ENCODE measurements around the gene CCDC201.
A peak's percentile ranks its signal among the peaks of the same experiment; 100 is the strongest.

The CCDC201 gene

DNA sequence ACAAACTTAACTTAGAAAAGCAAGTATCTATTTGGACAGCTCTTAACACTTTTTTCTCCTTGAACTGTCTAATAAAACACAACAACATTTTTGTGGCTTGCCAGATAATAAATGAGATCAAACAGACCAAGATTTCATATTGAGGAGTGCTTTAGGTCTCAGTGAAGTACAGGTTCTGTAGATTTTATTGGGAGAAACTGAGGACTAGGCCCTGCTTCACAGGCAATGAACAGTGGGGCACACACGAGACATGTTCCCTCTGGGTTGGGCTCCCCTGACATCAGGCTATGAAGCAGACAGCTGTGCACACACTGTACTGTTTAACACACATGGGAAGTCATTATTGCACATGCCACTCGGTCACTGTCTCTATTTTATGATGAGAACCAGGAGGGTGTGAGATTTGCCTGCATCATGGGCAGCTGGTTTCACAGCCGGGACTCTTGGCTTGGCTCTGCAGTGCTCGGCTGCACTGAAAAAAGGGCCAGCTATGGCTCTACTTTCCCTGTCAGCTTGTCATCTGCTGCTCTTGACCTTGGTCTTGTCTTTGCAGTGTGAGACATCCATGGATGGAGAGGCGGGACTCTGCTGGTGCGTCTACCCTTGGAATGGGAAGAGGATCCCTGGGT is 19.6 kb upstream of the CCDC201 start:
- no peak for DNase-seq

- DNase-seq: no peak
These were observed 18.9 kb upstream of the CCDC201 start for GRCh38 chr7:45891462-45892402.

- peak in 1 of 2 donors; percentile 45 for DNase-seq
These were observed 18.1 kb upstream of the CCDC201 start for GRCh38 chr7:45890902-45891461.

- DNase-seq: no peak
These were observed 17.4 kb upstream of the CCDC201 start for GRCh38 chr7:45890125-45890901.

DNA sequence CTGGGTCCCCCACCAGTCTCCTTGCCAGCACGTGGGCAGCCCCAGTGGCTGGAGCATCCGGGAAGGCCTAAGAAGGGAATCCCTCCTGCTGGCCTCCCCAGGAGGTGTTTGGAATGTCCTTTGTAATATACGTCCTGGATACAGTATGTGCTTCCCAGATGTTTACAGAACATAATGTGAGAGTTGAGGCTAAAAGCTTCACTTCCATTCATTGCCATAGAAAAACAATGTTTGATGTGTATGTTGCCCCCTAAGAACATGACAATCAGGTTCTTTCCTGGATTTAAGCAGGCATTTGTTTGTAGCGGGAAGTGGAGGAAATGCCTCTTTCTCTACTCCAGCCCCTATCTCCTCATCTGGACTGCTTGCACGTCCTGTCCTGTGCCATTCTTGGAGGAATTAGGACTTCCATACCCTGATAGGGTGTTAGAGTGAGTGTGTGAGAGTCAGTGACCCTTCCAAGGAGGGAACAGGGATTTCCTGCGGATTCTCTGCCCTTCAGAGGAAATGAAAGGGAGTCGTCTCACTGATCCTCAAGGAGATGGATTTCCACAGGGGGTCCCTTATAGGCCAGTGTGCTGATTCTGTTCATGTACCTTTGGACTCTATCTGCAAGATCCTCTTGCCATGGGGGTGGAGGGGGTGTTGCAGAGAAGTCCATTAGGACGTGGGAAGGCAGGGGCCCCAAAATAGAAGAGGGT is 16.6 kb upstream of the CCDC201 start:
- no peak for DNase-seq

DNA sequence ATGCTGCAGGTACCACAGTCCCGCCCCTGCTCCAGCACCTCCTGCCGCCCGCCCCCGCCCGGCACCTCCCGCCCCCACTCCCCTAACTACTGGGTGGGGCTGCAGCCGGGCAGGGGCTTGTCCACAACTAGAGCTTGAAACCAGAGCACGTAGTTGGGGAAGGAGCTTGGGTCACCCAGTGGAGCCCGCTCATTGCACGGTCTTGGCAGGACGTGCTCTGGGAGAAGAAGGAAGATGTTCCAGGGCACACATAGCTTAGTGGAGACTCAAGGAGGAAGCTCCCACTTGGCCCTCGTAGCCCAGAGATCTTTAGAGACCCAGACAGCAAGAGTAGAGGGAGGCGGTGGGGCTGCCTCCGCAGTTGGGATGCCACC is 16.1 kb upstream of the CCDC201 start:
- no peak for DNase-seq

- DNase-seq: no peak
These were observed 15.5 kb upstream of the CCDC201 start, which contains the start of gene IGFBP1 for GRCh38 chr7:45888185-45888992. Gene IGFBP1, plus strand, starts transcription at chr7:45888488. Its CDS starts 165 bp downstream, at chr7:45888653.

GRCh38 chr7:45886931-45887667 is 14.2 kb upstream of the CCDC201 start:
- DNase-seq: no peak

- DNase-seq: no peak
These were observed 12.5 kb upstream of the CCDC201 start for GRCh38 chr7:45885264-45885882.

DNA sequence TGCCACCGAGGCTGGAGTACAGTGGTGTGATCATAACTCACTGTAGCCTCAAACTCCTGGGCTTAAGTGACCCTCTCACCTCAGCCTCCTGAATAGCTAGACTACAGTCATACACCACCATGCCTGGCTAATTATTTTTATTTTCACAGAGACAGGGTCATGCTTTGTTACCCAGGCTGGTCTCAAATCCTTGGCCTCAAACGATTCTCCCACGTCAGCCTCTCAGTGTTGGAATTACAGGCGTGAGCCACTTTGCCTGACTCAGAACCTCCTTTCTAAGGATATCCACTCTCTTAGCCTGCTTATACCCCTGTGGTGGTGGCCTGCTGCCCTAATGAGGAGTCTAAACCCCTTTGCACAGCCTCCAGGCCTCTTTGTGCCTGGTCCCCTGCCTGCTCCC is 11.3 kb upstream of the CCDC201 start:
- no peak for DNase-seq

GRCh38 chr7:45882465-45882810 is 9.6 kb upstream of the CCDC201 start:
- DNase-seq: no peak

- no peak for DNase-seq
These were observed 9.0 kb upstream of the CCDC201 start for GRCh38 chr7:45881759-45882464.

GRCh38 chr7:45881280-45881758 is 8.4 kb upstream of the CCDC201 start:
- DNase-seq: no peak

GRCh38 chr7:45880433-45880860 is 7.6 kb upstream of the CCDC201 start:
- DNase-seq: no peak

GRCh38 chr7:45878457-45879144 is 5.7 kb upstream of the CCDC201 start:
- DNase-seq: no peak

DNA sequence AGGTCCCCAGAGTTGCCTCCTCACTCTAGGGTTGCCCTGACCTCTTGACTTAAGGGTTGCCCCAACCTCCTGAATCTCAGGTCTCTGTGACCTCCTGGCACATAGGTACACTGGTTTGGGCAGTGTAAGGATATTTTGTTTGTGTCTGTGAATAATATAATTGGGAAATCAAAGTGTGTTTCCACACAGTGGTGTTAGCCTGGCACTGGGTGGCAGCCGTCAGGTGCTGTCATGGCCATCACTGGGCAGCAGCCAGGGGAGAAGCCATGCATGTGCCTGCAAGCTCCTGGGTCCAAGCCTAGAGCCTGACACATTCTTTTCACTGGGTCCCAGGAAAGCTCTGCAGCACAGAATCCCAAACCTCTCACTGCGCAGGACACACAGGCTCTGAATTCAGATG is 3.6 kb upstream of the CCDC201 start:
- no peak for DNase-seq

DNA sequence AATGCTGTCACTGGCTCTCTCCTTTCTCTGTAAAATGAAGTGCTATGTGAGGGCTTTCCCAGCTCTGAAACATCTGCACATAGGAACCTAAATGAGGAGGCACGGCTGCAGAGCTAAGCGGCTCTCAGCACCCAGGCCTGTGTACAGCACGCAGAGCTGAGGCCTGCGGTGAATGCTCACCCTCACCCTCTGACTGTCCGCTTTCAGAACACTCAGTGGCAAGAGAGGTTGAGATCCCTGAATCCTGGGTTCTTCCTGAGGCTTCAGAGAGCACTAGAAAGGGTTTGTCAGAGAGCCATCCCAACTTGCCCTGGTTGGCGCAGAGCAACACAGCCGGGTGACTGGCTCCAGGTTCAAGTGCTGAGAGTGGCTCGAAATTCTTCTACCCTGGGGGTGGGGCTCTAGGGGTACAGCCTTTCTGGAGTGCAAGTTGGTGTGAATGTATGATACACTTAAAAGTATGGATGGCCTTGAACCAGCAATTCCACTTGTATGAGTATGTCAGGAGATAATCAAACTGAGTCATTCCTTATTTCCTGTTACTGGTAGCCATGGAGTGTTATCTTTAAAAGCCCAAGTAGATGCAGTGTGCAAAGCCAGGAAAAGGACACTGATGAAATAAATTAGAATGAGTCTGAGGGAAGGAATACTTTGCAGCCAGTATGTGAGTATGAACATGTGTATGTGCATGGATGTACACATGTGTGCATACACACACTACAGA is 1.7 kb upstream of the CCDC201 start:
- no peak for DNase-seq

DNA sequence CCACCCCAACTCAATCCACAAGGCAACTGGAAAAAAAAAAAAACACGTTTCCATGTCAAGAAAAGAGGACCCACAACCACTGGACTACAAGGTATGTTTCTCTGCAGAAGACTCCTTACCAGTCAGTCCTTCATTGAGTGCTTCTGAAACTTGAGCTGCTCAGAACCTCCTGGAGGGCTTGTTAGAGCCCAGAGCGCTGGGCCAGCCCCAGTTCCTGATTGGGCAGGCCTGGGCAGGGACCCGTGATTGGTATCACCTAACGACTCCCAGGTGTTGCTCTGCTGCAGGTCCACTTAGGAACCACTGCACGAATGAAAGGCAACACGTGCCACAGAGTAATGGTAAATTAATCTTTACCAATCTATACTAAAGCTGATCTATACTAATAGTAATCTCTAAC is 473 bp upstream of the CCDC201 start:
- DNase-seq: no peak

Data from hippocampal formation (tissue), 2 donors.